Adrenal gland (tissue), 5 donors: ENCODE measurements around the gene PAMR1.

Experiments used
- CTCF ChIP-seq, 6 experiments: fragments of 450-650 bp in 4 of 6; fragments of 200-600 bp in 2 of 6; sonication (generic) in 1 of 6; IDR thresholded peaks; 1 replicate in 5 of 6; 2 replicates in 1 of 6; pipeline versions ENCODE4 v1.5.1 to v1.8.0; 2016 to 2021; ENCODE audit warnings: antibody characterized with exemption in 6 of 6, mild to moderate bottlenecking in 2 of 6, moderate library complexity in 1 of 6
- POLR2A ChIP-seq, 2 donors: fragments of 450-650 bp; IDR thresholded peaks; one replicate each; pipeline ENCODE4 v1.6.1; 2017; ENCODE audit warnings: antibody characterized with exemption in 2 of 2, mild to moderate bottlenecking in 2 of 2, moderate library complexity in 1 of 2
- donor health status: DM: no; HTN: no; CAD: no.

GRCh38 chr11:35459489-35459888 is 65.9 kb downstream of the PAMR1 start:
- TF ChIP-seq CTCF (IDR thresholded peaks at IDR 0.05), result no peak
- no peak for TF ChIP-seq POLR2A (IDR thresholded peaks at IDR 0.05)
